ENCODE results near the gene KCNRG. TPM values are rescaled to one million over a fixed set of nuclear protein-coding genes. Genes with fewer than 3 reads are reported as not detected.
A peak's percentile ranks its signal among the peaks of the same experiment; 100 is the strongest.

The KCNRG gene
- total and polyA plus RNA-seq, 2 donors (not counting 1 experiment from before 2014, with no cell fraction given) = 0.86 to 3.4 TPM

DNA sequence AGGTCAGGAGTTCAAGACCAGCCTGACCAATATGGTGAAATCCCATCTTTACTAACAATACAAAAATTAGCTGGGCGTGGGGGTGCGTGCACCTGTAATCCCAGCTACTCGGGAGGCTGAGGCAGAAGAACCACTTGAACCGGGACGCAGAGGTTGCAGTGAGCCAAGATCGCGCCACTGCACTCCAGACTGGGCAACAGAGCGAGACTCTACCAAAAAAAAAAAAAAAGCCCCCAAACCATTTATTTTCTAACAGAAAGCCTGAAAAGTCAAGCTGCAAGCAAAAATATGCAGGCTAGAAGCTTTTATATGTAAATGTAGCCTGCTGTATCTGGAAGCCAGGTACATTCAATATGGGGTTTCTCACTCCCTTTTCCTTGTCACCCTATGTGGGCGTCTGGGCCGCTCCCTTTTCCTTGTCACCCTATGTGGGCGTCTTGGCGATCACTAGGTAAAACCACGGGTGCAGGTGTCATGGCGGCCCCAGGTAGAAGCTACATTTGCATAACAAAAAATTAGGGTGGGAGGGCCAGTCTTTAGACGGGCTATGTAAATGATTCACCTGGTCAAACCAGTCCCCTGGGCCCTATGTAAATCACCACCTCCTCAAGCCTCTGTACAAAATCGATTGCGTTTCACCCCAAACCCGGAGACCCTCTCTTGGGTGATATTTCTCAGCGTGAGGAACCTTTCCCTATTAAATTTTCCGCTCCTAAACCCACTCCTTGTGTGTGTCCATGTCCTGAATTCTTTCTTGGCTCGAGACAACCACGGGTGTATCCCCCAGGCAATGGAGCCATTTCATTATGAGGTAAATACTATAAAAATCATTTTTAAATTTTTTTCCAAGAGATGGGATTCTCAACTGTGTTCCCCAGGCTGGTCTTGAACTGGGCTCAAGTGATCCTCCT is 16.3 kb upstream of the KCNRG start:
- H3K4me1 ChIP-seq (ENCODE audit: control insufficient read depth in 2 of 2, insufficient read depth in 2 of 2, low read length in 2 of 2) = peaks cover 30 to 42% of the 10 kb centered on the region in 2 donors
- no peaks in the 10 kb centered on the region for H3K27me3 ChIP-seq (replicated peaks in 1 of 4; ENCODE audit: control extremely low read depth in 1 of 4, control insufficient read depth in 3 of 4, insufficient read depth in 4 of 4, low read length in 3 of 4)
- peak overlapping the region in 1 of 2 donors; percentile 17 for H3K27ac ChIP-seq (ENCODE audit: low read length in 2 of 2)
- Mint-ChIP-seq H3K4me3 (peak overlapping the region; percentile 90), H3K27ac (peak overlapping the region; percentile 46), H3K4me1 (peaks cover 57% of the 10 kb centered on the region), H3K9me3 (ENCODE audit: insufficient read depth) (no peaks in the 10 kb centered on the region), H3K27me3 (no peaks in the 10 kb centered on the region)
- H3K4me2 ChIP-seq (replicated peaks; ENCODE audit: low read depth, low read length, poor library complexity, severe bottlenecking) = peak overlapping the region; percentile 74
- H3K36me3 ChIP-seq (replicated peaks in 1 of 2; ENCODE audit: control extremely low read depth in 1 of 2, control insufficient read depth in 1 of 2, extremely low read depth in 1 of 2, insufficient read depth in 2 of 2, low read length in 1 of 2) = peaks cover 7 to 37% of the 10 kb centered on the region in 2 experiments
- H3K9me3 ChIP-seq (ENCODE audit: control extremely low read depth in 1 of 3, control insufficient read depth in 2 of 3, insufficient read depth in 1 of 3, low read length in 2 of 3) = no peaks in the 10 kb centered on the region
- peak overlapping the region in 1 of 5 experiments; percentile 84 for H3K4me3 ChIP-seq (ENCODE audit: control extremely low read depth in 1 of 5, extremely low read depth in 1 of 5, insufficient read depth in 1 of 5, low read depth in 2 of 5, low read length in 4 of 5)
- ATAC-seq (ENCODE audit: low read depth) (no peak), DNase-seq (peak; percentile 15)
- H2AFZ ChIP-seq (ENCODE audit: insufficient read depth, low read depth, low read length, poor library complexity, severe bottlenecking) = no peak overlapping the region
- 81% methylated on average over 9 of the region's 22 CpGs for WGBS (ENCODE audit: insufficient coverage)
- CTCF ChIA-PET = interaction anchor here (1.1 to 5.9 kb wide), 9 partner anchors 8 to 916 kb away, joined by 4 to 89 read pairs (median 26); partner anchors contain the start of gene RNASEH2B
- peaks cover 68% of the 10 kb centered on the region for H3K79me2 ChIP-seq (ENCODE audit: control insufficient read depth, insufficient read depth, low read length)
- peaks cover 24% of the 10 kb centered on the region for H4K20me1 ChIP-seq (ENCODE audit: control insufficient read depth, insufficient read depth, low read length, poor library complexity, severe bottlenecking)
- H3K9ac ChIP-seq (ENCODE audit: low read length) = no peak overlapping the region
- POLR2A ChIA-PET = interaction anchor here (0.6 to 4.4 kb wide), 5 partner anchors 83 to 1826 kb away, joined by 3 to 69 read pairs (median 7); no protein-coding TSS in a partner anchor
- intact Hi-C loops (cut with micrococcal nuclease) = loop anchor here (1.0 to 5.0 kb wide), 3 partner anchors 34 to 638 kb away; no protein-coding TSS in a partner anchor
- no peak for TF ChIP-seq EZH2 (IDR thresholded peaks at IDR 0.05; ENCODE audit: borderline replicate concordance, insufficient read depth, low read depth, low read length, poor library complexity, severe bottlenecking)
- TF ChIP-seq, protein P1, sequence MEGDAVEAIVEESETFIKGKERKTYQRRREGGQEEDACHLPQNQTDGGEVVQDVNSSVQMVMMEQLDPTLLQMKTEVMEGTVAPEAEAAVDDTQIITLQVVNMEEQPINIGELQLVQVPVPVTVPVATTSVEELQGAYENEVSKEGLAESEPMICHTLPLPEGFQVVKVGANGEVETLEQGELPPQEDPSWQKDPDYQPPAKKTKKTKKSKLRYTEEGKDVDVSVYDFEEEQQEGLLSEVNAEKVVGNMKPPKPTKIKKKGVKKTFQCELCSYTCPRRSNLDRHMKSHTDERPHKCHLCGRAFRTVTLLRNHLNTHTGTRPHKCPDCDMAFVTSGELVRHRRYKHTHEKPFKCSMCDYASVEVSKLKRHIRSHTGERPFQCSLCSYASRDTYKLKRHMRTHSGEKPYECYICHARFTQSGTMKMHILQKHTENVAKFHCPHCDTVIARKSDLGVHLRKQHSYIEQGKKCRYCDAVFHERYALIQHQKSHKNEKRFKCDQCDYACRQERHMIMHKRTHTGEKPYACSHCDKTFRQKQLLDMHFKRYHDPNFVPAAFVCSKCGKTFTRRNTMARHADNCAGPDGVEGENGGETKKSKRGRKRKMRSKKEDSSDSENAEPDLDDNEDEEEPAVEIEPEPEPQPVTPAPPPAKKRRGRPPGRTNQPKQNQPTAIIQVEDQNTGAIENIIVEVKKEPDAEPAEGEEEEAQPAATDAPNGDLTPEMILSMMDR (IDR thresholded peaks at IDR 0.05) = no peak

Measured in B cell (primary cell).